ENCODE data around the gene PDE11A. TPM values are rescaled to one million over a fixed set of nuclear protein-coding genes. Genes with fewer than 3 reads are reported as not detected.

The PDE11A gene
- total and polyA plus RNA-seq, 4 donors: 0.11 to 1.3 (median 0.25) TPM; not detected in 1

- 74 to 76% methylated on average over 2 of the region's 2 CpGs for WGBS, 2 donors
- H3K27ac ChIP-seq (ENCODE audit: low read depth in 1 of 2, low read length in 1 of 2): no peak overlapping the region
- no peaks in the 10 kb centered on the region for H3K36me3 ChIP-seq (ENCODE audit: control insufficient read depth in 4 of 4, insufficient read depth in 4 of 4, low read length in 4 of 4)
- H3K27me3 ChIP-seq (ENCODE audit: control insufficient read depth in 3 of 3, insufficient read depth in 3 of 3, low read length in 2 of 3): no peaks in the 10 kb centered on the region
- TF ChIP-seq CTCF (IDR thresholded peaks at IDR 0.05; ENCODE audit: control extremely low read depth, extremely low read depth): no peak
- peaks cover 0 to 37% (median 6%) of the 10 kb centered on the region in 5 donors for H3K4me1 ChIP-seq (ENCODE audit: control insufficient read depth in 5 of 5, insufficient read depth in 5 of 5, low read length in 5 of 5)
- no peak overlapping the region for H3K4me3 ChIP-seq
- peaks cover 0 to 2% (median 0%) of the 10 kb centered on the region in 4 donors for H3K9me3 ChIP-seq (ENCODE audit: control insufficient read depth in 4 of 4, insufficient read depth in 3 of 4, low read length in 3 of 4)
- no peak for DNase-seq
- peak overlapping the region in 1 of 2 donors; percentile 73 for H3K9ac ChIP-seq (ENCODE audit: insufficient read depth in 1 of 2, low read length in 2 of 2)
- ATAC-seq (ENCODE audit: insufficient read depth, low FRiP score): no peak
Measured at GRCh38 chr2:177602611-177603164, 469.9 kb downstream of the PDE11A start.

GRCh38 chr2:177600917-177601316, 471.7 kb downstream of the PDE11A start:
- Histone ChIP-seq H3K9ac (ENCODE audit: insufficient read depth in 1 of 2, low read length in 2 of 2) (no peak overlapping the region), H3K4me3 (no peak overlapping the region), H3K4me1 (ENCODE audit: control insufficient read depth in 5 of 5, insufficient read depth in 5 of 5, low read length in 5 of 5) (peaks cover 0 to 39% (median 6%) of the 10 kb centered on the region in 5 donors), H3K36me3 (ENCODE audit: control insufficient read depth in 4 of 4, insufficient read depth in 4 of 4, low read length in 4 of 4) (no peaks in the 10 kb centered on the region), H3K27me3 (ENCODE audit: control insufficient read depth in 3 of 3, insufficient read depth in 3 of 3, low read length in 2 of 3) (no peaks in the 10 kb centered on the region), H3K27ac (ENCODE audit: low read depth in 1 of 2, low read length in 1 of 2) (no peak overlapping the region), H3K9me3 (ENCODE audit: control insufficient read depth in 4 of 4, insufficient read depth in 3 of 4, low read length in 3 of 4) (peaks cover 0 to 2% (median 0%) of the 10 kb centered on the region in 4 donors)
- WGBS, 2 donors: 83 to 96% methylated on average over 2 of the region's 2 CpGs
- ATAC-seq (ENCODE audit: insufficient read depth, low FRiP score) (no peak), DNase-seq (no peak)
- TF ChIP-seq CTCF (IDR thresholded peaks at IDR 0.05; ENCODE audit: control extremely low read depth, extremely low read depth): no peak

- 68 to 91% methylated on average over 2 of the region's 2 CpGs for WGBS, 2 donors
- no peak for DNase-seq
- H3K36me3 ChIP-seq (ENCODE audit: control insufficient read depth in 4 of 4, insufficient read depth in 4 of 4, low read length in 4 of 4): no peaks in the 10 kb centered on the region
Measured at GRCh38 chr2:177599956-177600355, 472.6 kb downstream of the PDE11A start.

More at GRCh38 chr2:177599956-177600355, 472.6 kb downstream of the PDE11A start:
- Histone ChIP-seq H3K27ac (ENCODE audit: low read depth in 1 of 2, low read length in 1 of 2) (no peak overlapping the region), H3K27me3 (ENCODE audit: control insufficient read depth in 3 of 3, insufficient read depth in 3 of 3, low read length in 2 of 3) (no peaks in the 10 kb centered on the region), H3K4me1 (ENCODE audit: control insufficient read depth in 5 of 5, insufficient read depth in 5 of 5, low read length in 5 of 5) (peaks cover 0 to 36% (median 6%) of the 10 kb centered on the region in 5 donors), H3K9ac (ENCODE audit: insufficient read depth in 1 of 2, low read length in 2 of 2) (no peak overlapping the region), H3K9me3 (ENCODE audit: control insufficient read depth in 4 of 4, insufficient read depth in 3 of 4, low read length in 3 of 4) (peaks cover 0 to 2% (median 0%) of the 10 kb centered on the region in 4 donors), H3K4me3 (no peak overlapping the region)
- no peak for ATAC-seq (ENCODE audit: insufficient read depth, low FRiP score)
- no peak for TF ChIP-seq CTCF (IDR thresholded peaks at IDR 0.05; ENCODE audit: control extremely low read depth, extremely low read depth)

Measured in lung (tissue), 12 donors.